A673 (cell line): ENCODE measurements around the gene DOCK4. TPM values are rescaled to one million over a fixed set of nuclear protein-coding genes. Genes with fewer than 3 reads are reported as not detected.

ENCODE experiments used
- BruUV-seq: library from RNA; stranded (reverse); fragments of 400-500 nt; replicated peaks from 2 replicates; lab custom pipeline; 2021; lab: Mats Ljungman, UMichigan
- CTCF ChIA-PET: fragments of 300-600 bp; sonication (Branson Sonifier 250); formaldehyde crosslinking; loops from one replicate; lab custom pipeline; 2022; ENCODE audit warnings: antibody characterized with exemption; lab: Charles Lee
- POLR2A ChIA-PET: fragments of 300-600 bp; sonication (Branson Sonifier 250); formaldehyde crosslinking; loops from one replicate; lab custom pipeline; 2022; ENCODE audit warnings: antibody characterized with exemption; ENCODE audit not compliant: low non-redundant PET; lab: Charles Lee
- DNase-seq: peaks from one replicate; pipeline ENCODE4 v3.0.0-alpha.2; 2015; ENCODE audit warnings: low spot score
- H3K27ac ChIP-seq: fragments of 200-600 bp; sonication (generic); 2 replicates; pipeline ENCODE4 v1.5.1; 2016; ENCODE audit warnings: mixed run types, low read depth, mild to moderate bottlenecking, mixed read lengths, antibody characterized with exemption, low read length; ENCODE audit not compliant: poor library complexity, severe bottlenecking
- H3K27me3 ChIP-seq: fragments of 200-600 bp; sonication (generic); replicated peaks from 2 replicates; pipeline ENCODE4 v1.6.1; 2017; ENCODE audit warnings: mixed run types, low read depth, mild to moderate bottlenecking, mixed read lengths, antibody characterized with exemption, low read length; ENCODE audit not compliant: insufficient read depth, poor library complexity
- H3K36me3 ChIP-seq: fragments of 200-600 bp; sonication (generic); 2 replicates; pipeline ENCODE4 v1.6.1; 2016; ENCODE audit warnings: mixed run types, mild to moderate bottlenecking, mixed read lengths, antibody characterized with exemption, low read length; ENCODE audit not compliant: insufficient read depth, poor library complexity, severe bottlenecking
- H3K4me1 ChIP-seq: fragments of 200-600 bp; sonication (generic); 2 replicates; pipeline ENCODE4 v1.6.1; 2017; ENCODE audit warnings: mixed run types, mild to moderate bottlenecking, mixed read lengths, antibody characterized with exemption, low read length; ENCODE audit not compliant: insufficient read depth, poor library complexity, severe bottlenecking
- H3K4me3 ChIP-seq: fragments of 200-600 bp; sonication (generic); 2 replicates; pipeline ENCODE4 v1.5.1; 2016; ENCODE audit warnings: low read depth, mixed run types, mild to moderate bottlenecking, mixed read lengths, low read length; ENCODE audit not compliant: poor library complexity, severe bottlenecking
- H3K9me3 ChIP-seq: fragments of 200-600 bp; sonication (generic); 2 replicates; pipeline ENCODE4 v1.6.1; 2016; ENCODE audit warnings: mixed run types, low read depth, mild to moderate bottlenecking, mixed read lengths, antibody characterized with exemption, low read length; ENCODE audit not compliant: poor library complexity, severe bottlenecking
- CTCF ChIP-seq: fragments of 300-800, 200-600 bp; sonication (generic); conservative IDR thresholded peaks from 2 replicates; pipeline ENCODE4 v1.5.1; 2017; ENCODE audit warnings: low read depth, mild to moderate bottlenecking, antibody characterized with exemption, low read length, moderate library complexity, mixed read lengths
- EZH2 ChIP-seq: fragments of 200-600 bp; sonication (generic); IDR thresholded peaks from 2 replicates; pipeline ENCODE4 v1.6.1; 2017; ENCODE audit warnings: borderline replicate concordance, low read depth, mild to moderate bottlenecking, mixed read lengths, antibody characterized with exemption, low read length; ENCODE audit not compliant: poor library complexity, severe bottlenecking
- intact Hi-C: fragments of 100-400 bp; cut with micrococcal nuclease; formaldehyde crosslinking; loops from one replicate; pipeline ENCODE4 v1.10.0; 2022; ENCODE audit not compliant: unreplicated experiment
- total RNA-seq: library from RNA; stranded (reverse); gene quantifications from 2 replicates; pipeline ENCODE4 v1.2.3, GENCODE V29; 2021

Gene DOCK4
- total RNA-seq, 1 experiment from 2014 or later, result 28.5 TPM

DNA sequence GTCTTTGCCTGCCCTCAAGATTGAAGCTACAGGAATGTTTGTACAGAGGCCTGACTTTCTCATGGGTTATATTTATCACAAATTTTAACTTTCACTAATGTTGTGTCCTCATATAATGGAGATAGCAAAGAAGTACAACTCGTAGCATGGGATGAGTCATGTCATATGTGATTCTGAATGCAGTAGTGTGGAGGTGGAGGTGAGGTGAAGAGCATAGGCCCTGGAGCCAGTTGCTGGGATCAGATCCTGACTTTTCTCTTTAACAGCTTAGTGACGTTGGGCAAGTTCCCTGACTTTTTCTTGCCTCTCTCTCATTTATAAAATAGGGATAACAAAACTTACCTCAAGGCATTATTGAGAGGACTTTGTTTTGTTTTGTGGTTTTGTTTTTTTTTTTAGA is 511.8 kb downstream of the DOCK4 start:
- no peak for TF ChIP-seq CTCF
- TF ChIP-seq EZH2, result no peak
- intact Hi-C loops, result no loop called here
- Histone ChIP-seq H3K4me3 (no peak overlapping the region), H3K36me3 (no peaks in the 10 kb centered on the region), H3K27ac (no peak overlapping the region), H3K9me3 (no peaks in the 10 kb centered on the region), H3K4me1 (no peaks in the 10 kb centered on the region), H3K27me3 (no peaks in the 10 kb centered on the region)
- POLR2A ChIA-PET, result no interaction called here
- no TSS peak for BruUV-seq
- CTCF ChIA-PET, result no interaction called here
- no peak for DNase-seq

GRCh38 chr7:111690364-111691111 is 515.7 kb downstream of the DOCK4 start:
- BruUV-seq, result no TSS peak
- DNase-seq, result peak; percentile 10
- no peak overlapping the region for H3K4me3 ChIP-seq
- ChIA-PET CTCF (no interaction called here), POLR2A (no interaction called here)
- H3K27me3 ChIP-seq, result no peaks in the 10 kb centered on the region
- H3K36me3 ChIP-seq, result no peaks in the 10 kb centered on the region
- TF ChIP-seq CTCF (no peak), EZH2 (no peak)
- intact Hi-C loops, result no loop called here
- no peaks in the 10 kb centered on the region for H3K4me1 ChIP-seq
- H3K27ac ChIP-seq, result no peak overlapping the region
- no peaks in the 10 kb centered on the region for H3K9me3 ChIP-seq

- H3K4me1 ChIP-seq, result no peaks in the 10 kb centered on the region
- no TSS peak for BruUV-seq
- H3K9me3 ChIP-seq, result no peaks in the 10 kb centered on the region
- no peaks in the 10 kb centered on the region for H3K36me3 ChIP-seq
- POLR2A ChIA-PET, result no interaction called here
- CTCF ChIA-PET, result no interaction called here
- H3K4me3 ChIP-seq, result no peak overlapping the region
- TF ChIP-seq EZH2 (no peak), CTCF (no peak)
- intact Hi-C loops, result no loop called here
- H3K27ac ChIP-seq, result no peak overlapping the region
- no peak for DNase-seq
- H3K27me3 ChIP-seq, result no peaks in the 10 kb centered on the region
Observed at GRCh38 chr7:111685349-111685748, 520.9 kb downstream of the DOCK4 start.
